Activated CD4-positive, alpha-beta T cell treated with anti-CD3 and anti-CD28 coated beads for 36 hours (primary cell): Measurements from ENCODE around the gene CELF2. TPM values are rescaled to one million over a fixed set of nuclear protein-coding genes. Genes with fewer than 3 reads are reported as not detected.

ENCODE experiments used
- ATAC-seq: fragments of 200-7000 bp; cut with Tn5 transposase; one replicate; pipeline ENCODE4 v1.10.0; 2021; ENCODE audit warnings: mild to moderate bottlenecking, moderate library complexity
- CTCF ChIA-PET: fragments of 350-600 bp; sonication (Branson Sonifier 250); formaldehyde crosslinking; loops from one replicate; lab custom pipeline; 2021; ENCODE audit warnings: antibody characterized with exemption; lab: Charles Lee
- POLR2A ChIA-PET: fragments of 350-600 bp; sonication (Branson Sonifier 250); formaldehyde crosslinking; loops from one replicate; lab custom pipeline; 2021; ENCODE audit warnings: antibody characterized with exemption, inconsistent platforms; lab: Charles Lee
- DNase-seq: peaks from one replicate; pipeline ENCODE4 v3.0.0-alpha.2; 2020
- H3K27ac Mint-ChIP-seq: one replicate; pipeline ENCODE4 v1.8.0; 2021; ENCODE audit warnings: mixed read lengths
- H3K27me3 Mint-ChIP-seq: one replicate; pipeline ENCODE4 v1.8.0; 2021; ENCODE audit warnings: mixed read lengths
- H3K36me3 Mint-ChIP-seq: one replicate; pipeline ENCODE4 v1.8.0; 2021; ENCODE audit warnings: low read depth, mixed read lengths
- H3K4me1 Mint-ChIP-seq: one replicate; pipeline ENCODE4 v1.8.0; 2021; ENCODE audit warnings: mixed read lengths
- H3K4me3 Mint-ChIP-seq: one replicate; pipeline ENCODE4 v1.8.0; 2021; ENCODE audit warnings: mild to moderate bottlenecking, moderate library complexity, mixed read lengths
- H3K9me3 Mint-ChIP-seq: one replicate; pipeline ENCODE4 v1.8.0; 2021; ENCODE audit warnings: low read depth, mixed read lengths
- intact Hi-C, 2 experiments: fragments of 100-400 bp; cut with DNase I in 1 of 2; cut with micrococcal nuclease in 1 of 2; formaldehyde crosslinking; loops; one replicate each; pipeline versions ENCODE4 v1.14.2 to v1.15.1; 2022 to 2024; cut with DNase I, micrococcal nuclease
- total RNA-seq, 2 experiments: library from RNA; stranded (reverse); gene quantifications; one replicate each; pipeline ENCODE4 v1.2.3, GENCODE V29; 2021

CELF2 gene
- total RNA-seq, 2 experiments from 2014 or later: 102 to 119 TPM

DNA sequence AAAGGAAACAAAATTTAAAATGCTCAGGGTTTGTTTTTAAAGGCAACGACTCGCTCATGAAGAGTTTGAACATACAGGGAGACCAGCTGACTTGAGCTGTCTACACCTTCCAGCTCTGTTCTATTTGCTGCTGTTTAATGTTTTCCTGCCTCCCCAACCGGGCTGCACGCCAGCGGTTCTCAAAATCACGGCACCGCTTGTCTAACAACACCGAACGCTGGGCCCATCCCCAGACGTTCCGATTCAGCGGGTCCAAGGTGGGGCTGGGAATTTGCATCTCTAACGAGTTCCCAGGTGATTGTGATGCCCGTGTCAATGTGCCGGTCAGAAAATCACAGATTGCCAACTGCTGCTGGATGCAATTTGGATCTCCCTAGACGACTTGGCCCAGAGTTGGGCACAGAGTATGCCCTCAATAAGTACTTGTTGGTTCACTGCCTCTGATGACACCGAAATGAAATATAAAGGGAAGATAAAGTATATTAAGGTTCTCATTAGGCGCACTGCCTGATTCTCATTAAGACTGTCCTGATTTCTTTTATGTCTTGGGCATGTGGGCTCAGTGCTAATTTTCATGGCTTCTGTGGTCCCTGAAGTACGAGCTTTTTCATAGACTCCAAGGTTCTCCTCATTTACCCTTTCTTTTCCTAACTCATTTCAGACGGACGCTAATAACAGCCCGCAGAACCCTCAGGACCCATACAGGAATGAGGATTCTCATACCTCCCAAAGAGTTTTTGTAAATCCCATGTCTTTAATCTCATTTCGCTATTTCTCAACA lies 28.5 kb downstream of the CELF2 start:
- no peak overlapping the region for H3K4me3 Mint-ChIP-seq
- ChIA-PET POLR2A (no interaction called here), CTCF (no interaction called here)
- intact Hi-C loops: no loop called here
- no peaks in the 10 kb centered on the region for H3K27me3 Mint-ChIP-seq
- H3K36me3 Mint-ChIP-seq: no peaks in the 10 kb centered on the region
- ATAC-seq: no peak
- no peaks in the 10 kb centered on the region for H3K9me3 Mint-ChIP-seq
- no peak for DNase-seq
- H3K27ac Mint-ChIP-seq: no peak overlapping the region
- H3K4me1 Mint-ChIP-seq: no peaks in the 10 kb centered on the region

DNA sequence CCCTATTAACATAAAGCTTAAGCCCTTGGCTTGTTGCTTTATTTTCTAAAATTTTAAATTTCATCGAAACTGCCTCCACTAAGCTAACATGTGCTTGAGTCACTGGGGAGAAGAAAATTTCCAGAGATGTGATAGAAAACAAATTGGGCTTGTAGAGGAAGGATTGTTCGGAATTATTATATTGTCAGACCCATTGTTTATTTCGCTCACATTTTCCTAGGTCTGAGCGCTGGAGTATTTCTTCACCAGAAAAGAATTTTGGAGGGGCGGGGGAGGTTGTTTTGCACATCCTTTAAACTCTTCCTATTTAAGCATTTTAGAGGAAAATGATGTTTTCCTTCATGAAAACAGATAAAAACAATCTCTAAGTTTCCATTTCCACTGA lies 29.1 kb downstream of the CELF2 start:
- Mint-ChIP-seq H3K9me3 (no peaks in the 10 kb centered on the region), H3K4me3 (no peak overlapping the region), H3K36me3 (no peaks in the 10 kb centered on the region), H3K4me1 (no peaks in the 10 kb centered on the region), H3K27ac (no peak overlapping the region), H3K27me3 (no peaks in the 10 kb centered on the region)
- DNase-seq (no peak), ATAC-seq (no peak)
- ChIA-PET CTCF (interaction anchor here (0.6 kb wide), 1 partner anchor 11 kb away, joined by 3 read pairs; no protein-coding TSS in a partner anchor), POLR2A (no interaction called here)
- intact Hi-C loops: no loop called here

DNA sequence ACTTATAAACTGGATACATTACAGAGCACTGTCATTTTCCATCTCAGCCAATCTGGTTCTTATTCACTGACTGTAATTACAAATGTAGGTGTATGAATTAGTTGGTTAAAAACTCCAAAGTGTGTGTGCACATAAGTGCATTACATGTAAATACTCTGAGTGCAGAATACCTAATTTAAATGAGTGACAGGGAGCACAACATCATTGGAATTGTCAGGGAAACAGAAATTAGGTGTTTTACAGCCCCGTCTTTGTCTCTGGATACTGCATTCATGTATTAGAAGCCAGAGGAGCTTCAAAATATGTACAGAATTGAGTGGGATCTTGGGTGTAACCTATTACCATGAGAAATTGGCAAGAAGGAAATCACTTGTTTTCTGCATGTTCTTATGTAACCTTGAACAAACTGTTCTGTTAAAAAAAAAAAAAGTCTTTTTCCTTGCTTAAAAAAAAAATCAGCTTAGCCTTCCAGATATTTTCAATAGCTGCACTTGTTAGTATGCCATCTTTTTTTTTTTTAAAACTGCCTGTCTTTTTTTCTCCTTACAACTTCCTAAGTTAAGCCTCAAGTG lies 31.1 kb downstream of the CELF2 start:
- Mint-ChIP-seq H3K4me3 (no peak overlapping the region), H3K36me3 (no peaks in the 10 kb centered on the region), H3K9me3 (no peaks in the 10 kb centered on the region), H3K27me3 (no peaks in the 10 kb centered on the region), H3K4me1 (no peaks in the 10 kb centered on the region), H3K27ac (no peak overlapping the region)
- ChIA-PET POLR2A (no interaction called here), CTCF (interaction anchor here (1.4 kb wide), 1 partner anchor 13 kb away, joined by 3 read pairs; no protein-coding TSS in a partner anchor)
- ATAC-seq: no peak
- no peak for DNase-seq
- intact Hi-C loops: no loop called here

DNA sequence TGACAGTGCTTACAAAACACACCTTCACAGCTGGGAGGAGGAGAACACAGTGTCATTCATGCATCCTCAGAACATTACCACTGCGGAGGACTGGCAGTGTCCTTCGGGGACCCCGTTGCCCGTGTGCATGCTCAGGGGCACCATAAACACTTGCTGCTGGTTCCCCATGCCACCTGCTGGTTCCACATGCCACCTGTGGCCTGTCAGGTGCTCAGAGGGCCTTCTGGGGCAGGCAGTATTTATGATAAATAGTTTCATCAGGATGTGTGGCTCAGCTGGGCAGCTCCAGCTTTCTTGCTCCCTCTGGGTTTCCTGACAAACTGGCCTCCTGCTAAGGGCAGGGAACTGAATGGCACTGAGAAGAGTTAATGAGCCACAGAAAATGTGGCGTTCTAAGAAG lies 32.1 kb downstream of the CELF2 start:
- Mint-ChIP-seq H3K4me1 (no peaks in the 10 kb centered on the region), H3K27ac (no peak overlapping the region), H3K4me3 (no peak overlapping the region), H3K9me3 (no peaks in the 10 kb centered on the region), H3K36me3 (no peaks in the 10 kb centered on the region), H3K27me3 (no peaks in the 10 kb centered on the region)
- intact Hi-C loops: no loop called here
- ATAC-seq (no peak), DNase-seq (no peak)
- ChIA-PET POLR2A (no interaction called here), CTCF (no interaction called here)

DNA sequence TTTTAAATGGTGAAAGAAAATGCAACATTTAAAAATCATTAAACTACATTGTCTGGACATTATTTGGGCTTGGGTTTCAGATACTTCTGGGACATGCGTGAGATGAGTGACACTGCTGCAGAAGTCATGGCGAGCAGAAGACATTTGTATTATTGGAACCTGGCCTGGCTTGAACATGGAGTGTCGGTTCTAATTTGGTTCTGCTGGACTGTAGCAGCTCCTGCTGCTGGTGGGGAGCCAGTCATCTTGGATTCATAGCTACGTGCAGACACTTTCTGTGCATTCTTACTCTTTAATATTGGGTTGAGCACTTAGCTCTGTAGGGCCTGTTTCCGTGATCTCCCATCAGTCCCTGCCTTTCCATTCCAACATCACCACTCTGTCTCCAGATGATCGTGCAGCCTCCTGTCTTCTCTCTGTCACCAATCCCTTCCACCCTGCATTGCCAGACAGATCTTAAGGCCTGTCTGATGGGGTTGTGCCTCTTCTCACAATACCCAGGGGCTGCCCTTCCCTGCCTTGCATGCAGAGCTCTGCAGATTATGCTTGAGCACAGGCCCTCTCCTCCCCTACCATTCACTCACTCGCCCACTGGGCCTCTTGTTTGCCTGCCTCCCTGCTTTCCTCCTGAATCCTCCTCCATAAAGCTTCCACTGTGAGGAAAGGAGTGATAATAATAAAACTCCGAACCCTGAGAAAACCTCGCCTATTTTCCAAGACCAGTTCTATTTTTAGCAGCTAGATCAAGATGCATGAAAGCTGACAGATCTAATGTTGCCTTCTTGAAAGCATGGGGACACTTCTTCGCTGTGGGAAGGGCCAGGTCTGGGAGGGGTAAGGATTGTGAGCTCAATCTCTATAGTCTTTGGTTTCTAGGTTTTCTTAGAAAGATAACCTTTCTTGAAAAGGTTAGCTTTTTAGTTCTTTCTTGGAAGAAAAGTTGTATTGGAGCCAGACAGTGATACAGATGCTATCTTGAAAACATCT lies 32.9 kb downstream of the CELF2 start:
- H3K4me1 Mint-ChIP-seq: no peaks in the 10 kb centered on the region
- no peak overlapping the region for H3K27ac Mint-ChIP-seq
- H3K27me3 Mint-ChIP-seq: no peaks in the 10 kb centered on the region
- no peak for ATAC-seq
- H3K9me3 Mint-ChIP-seq: no peaks in the 10 kb centered on the region
- POLR2A ChIA-PET: no interaction called here
- DNase-seq: no peak
- H3K4me3 Mint-ChIP-seq: no peak overlapping the region
- H3K36me3 Mint-ChIP-seq: no peaks in the 10 kb centered on the region
- CTCF ChIA-PET: interaction anchor here (0.6 to 1.6 kb wide), 2 partner anchors 15 to 254 kb away, joined by 3 to 4 read pairs; no protein-coding TSS in a partner anchor
- intact Hi-C loops: no loop called here

DNA sequence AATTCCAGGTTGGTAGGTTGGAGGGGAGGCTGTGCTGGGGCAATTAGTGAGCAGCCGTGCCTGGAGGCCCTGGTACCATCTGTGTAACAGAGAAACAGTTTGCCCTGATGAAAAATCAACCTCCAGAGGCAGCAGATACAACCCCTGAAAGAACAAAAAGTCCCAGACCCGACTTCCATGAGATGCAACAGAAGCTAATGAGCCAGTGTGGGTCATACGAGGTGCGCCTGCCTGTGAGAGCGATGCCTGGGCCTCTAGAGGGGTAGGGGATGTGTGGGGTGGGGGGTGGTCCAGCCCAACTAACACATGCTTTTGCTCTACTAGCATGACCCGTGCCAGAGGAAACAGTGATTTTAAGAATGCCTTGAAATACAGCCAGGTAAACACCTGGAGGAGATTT lies 39.3 kb downstream of the CELF2 start:
- H3K4me1 Mint-ChIP-seq: no peaks in the 10 kb centered on the region
- no peaks in the 10 kb centered on the region for H3K27me3 Mint-ChIP-seq
- DNase-seq: no peak
- H3K9me3 Mint-ChIP-seq: no peaks in the 10 kb centered on the region
- no peak overlapping the region for H3K27ac Mint-ChIP-seq
- no peak for ATAC-seq
- H3K4me3 Mint-ChIP-seq: no peak overlapping the region
- CTCF ChIA-PET: no interaction called here
- POLR2A ChIA-PET: no interaction called here
- intact Hi-C loops: no loop called here
- no peaks in the 10 kb centered on the region for H3K36me3 Mint-ChIP-seq

DNA sequence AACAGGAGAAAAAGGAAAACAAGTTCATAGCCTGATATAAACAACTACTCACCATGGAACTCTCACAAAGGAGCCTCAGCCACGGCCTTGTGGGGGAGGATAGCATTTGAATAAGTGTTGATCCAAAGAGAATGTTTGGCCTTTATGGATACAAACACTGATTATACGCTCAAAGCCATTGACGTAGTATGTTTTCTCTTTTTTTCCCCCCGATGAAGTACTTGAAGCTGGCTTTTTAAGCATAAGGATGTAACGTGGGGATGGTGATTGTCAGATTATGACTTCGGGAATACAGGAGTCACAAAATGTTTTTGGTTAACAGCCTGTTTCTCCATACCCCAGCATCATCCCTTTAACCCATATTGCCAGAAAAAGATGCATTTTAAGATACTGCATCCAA lies 39.8 kb downstream of the CELF2 start:
- Mint-ChIP-seq H3K4me3 (no peak overlapping the region), H3K9me3 (no peaks in the 10 kb centered on the region), H3K27ac (no peak overlapping the region), H3K27me3 (no peaks in the 10 kb centered on the region), H3K36me3 (no peaks in the 10 kb centered on the region), H3K4me1 (no peaks in the 10 kb centered on the region)
- no peak for ATAC-seq
- no peak for DNase-seq
- ChIA-PET CTCF (interaction anchor here (0.6 kb wide), 1 partner anchor 10 kb away, joined by 3 read pairs; no protein-coding TSS in a partner anchor), POLR2A (no interaction called here)
- intact Hi-C loops: no loop called here

DNA sequence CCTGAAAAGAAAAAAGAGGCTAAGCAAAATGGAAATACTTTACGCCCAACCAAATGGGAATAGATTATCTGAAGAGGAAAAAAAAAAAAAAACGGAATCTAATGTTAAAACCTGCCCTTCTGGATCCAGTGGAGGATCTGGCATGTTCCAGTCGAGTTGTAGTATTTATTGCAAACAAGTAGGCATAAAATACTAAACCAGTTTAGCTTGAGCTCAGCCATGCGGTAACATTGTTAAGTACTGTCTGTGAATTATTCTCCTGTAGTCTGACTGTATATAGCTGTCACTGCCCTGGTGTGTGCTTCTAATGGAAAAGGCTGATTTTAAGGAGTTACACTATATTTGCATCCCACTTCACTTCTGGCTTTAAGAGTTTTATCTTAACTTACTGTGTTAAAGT lies 40.3 kb downstream of the CELF2 start:
- H3K9me3 Mint-ChIP-seq: no peaks in the 10 kb centered on the region
- H3K36me3 Mint-ChIP-seq: no peaks in the 10 kb centered on the region
- H3K4me3 Mint-ChIP-seq: no peak overlapping the region
- CTCF ChIA-PET: interaction anchor here (0.6 kb wide), 1 partner anchor 11 kb away, joined by 3 read pairs; no protein-coding TSS in a partner anchor
- POLR2A ChIA-PET: no interaction called here
- H3K27me3 Mint-ChIP-seq: no peaks in the 10 kb centered on the region
- DNase-seq: no peak
- no peak for ATAC-seq
- H3K27ac Mint-ChIP-seq: no peak overlapping the region
- H3K4me1 Mint-ChIP-seq: no peaks in the 10 kb centered on the region
- intact Hi-C loops: no loop called here

DNA sequence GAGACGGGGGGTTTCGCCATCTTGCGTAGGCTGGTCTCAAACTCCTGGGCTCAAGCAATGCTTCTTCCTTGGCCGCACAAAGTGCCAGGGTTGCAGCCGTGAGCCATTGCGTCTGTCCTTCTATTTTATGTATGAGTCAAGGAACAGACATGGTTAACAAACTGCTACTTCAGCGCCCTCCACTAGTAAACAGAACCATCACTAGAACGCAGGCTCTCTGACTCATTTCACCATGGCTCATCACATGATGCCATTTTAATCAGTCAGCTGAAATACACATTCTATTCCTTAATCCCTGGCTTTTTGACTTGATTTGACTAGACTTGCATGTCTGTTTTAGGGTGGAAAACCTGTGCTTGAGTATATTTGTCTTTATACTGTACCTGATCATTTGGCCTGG lies 41.3 kb downstream of the CELF2 start:
- intact Hi-C loops: no loop called here
- DNase-seq (no peak), ATAC-seq (no peak)
- Mint-ChIP-seq H3K27me3 (no peaks in the 10 kb centered on the region), H3K4me3 (no peak overlapping the region), H3K9me3 (no peaks in the 10 kb centered on the region), H3K4me1 (no peaks in the 10 kb centered on the region), H3K27ac (no peak overlapping the region), H3K36me3 (no peaks in the 10 kb centered on the region)
- CTCF ChIA-PET: no interaction called here
- POLR2A ChIA-PET: no interaction called here

DNA sequence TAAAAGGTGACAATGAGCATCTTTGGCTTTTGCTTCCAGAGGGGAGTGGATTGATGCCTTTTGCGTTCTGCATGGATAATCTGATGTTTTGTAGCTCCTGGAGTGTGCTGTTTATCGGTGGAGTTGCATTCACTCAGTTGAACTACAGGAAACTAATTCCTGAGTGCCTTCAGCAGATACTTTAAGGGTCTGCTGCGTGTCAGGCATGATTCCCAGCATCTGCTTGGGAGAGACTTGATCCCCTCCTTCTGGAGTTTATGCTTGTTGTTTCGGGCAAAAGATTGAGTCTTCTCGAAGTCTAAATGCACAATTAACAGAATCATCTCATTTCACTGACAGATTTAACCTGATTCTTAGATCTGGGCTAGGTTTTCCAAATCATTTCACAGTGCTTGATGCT lies 46.2 kb downstream of the CELF2 start:
- intact Hi-C loops: no loop called here
- H3K27me3 Mint-ChIP-seq: no peaks in the 10 kb centered on the region
- H3K4me3 Mint-ChIP-seq: no peak overlapping the region
- no peak for ATAC-seq
- ChIA-PET CTCF (no interaction called here), POLR2A (no interaction called here)
- DNase-seq: no peak
- H3K27ac Mint-ChIP-seq: no peak overlapping the region
- no peaks in the 10 kb centered on the region for H3K9me3 Mint-ChIP-seq
- no peaks in the 10 kb centered on the region for H3K4me1 Mint-ChIP-seq
- H3K36me3 Mint-ChIP-seq: no peaks in the 10 kb centered on the region

DNA sequence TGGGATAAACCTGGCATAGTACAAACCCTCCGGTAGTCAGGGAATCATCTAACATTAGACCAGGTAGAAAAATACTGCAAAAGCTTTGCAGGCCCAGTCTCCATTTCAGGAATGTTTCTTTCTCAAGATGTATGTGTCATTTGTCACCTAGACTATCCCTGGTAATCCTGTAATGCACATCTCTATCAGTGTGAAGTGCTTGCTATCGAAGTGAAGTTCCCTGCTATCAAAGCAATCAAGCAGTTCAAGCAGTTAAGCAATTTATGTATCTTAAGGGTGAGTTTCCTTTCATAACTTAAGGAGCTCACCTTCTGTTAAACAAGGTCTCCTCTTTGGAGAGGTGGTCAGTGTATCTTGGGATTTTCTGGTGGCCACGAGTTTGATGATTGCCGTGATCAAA lies 47.2 kb downstream of the CELF2 start:
- intact Hi-C loops: no loop called here
- DNase-seq (no peak), ATAC-seq (no peak)
- no peak overlapping the region for H3K4me3 Mint-ChIP-seq
- ChIA-PET POLR2A (no interaction called here), CTCF (interaction anchor here (0.8 kb wide), 1 partner anchor 49 kb away, joined by 4 read pairs; no protein-coding TSS in a partner anchor)
- no peaks in the 10 kb centered on the region for H3K4me1 Mint-ChIP-seq
- H3K27ac Mint-ChIP-seq: no peak overlapping the region
- no peaks in the 10 kb centered on the region for H3K9me3 Mint-ChIP-seq
- H3K36me3 Mint-ChIP-seq: no peaks in the 10 kb centered on the region
- H3K27me3 Mint-ChIP-seq: no peaks in the 10 kb centered on the region
